SK-N-SH treated with all-trans-retinoic acid at 6 μM for 48 hours (cell line): ENCODE measurements around the gene KIF13A.

Source experiments
- ATAC-seq: fragments of 200-7000 bp; cut with Tn5 transposase; 3 replicates; pipeline ENCODE4 v1.9.1; 2020; ENCODE audit warnings: mild to moderate bottlenecking, moderate library complexity
- ARNTL ChIP-seq: fragments of 450-650 bp; formaldehyde crosslinking; IDR thresholded peaks from 2 replicates; pipeline ENCODE4 v1.5.0; 2020; ENCODE audit warnings: low read depth, mild to moderate bottlenecking, moderate library complexity, borderline replicate concordance
- BACH2 ChIP-seq: fragments of 250-450 bp; sonication (Bioruptor Pico); IDR thresholded peaks from 2 replicates; pipeline ENCODE4 v1.9.0; 2021; ENCODE audit warnings: mild to moderate bottlenecking, borderline replicate concordance
- CREB5 ChIP-seq: fragments of 250-450 bp; sonication (Bioruptor Pico); IDR thresholded peaks from 2 replicates; pipeline ENCODE4 v1.5.1; 2020; ENCODE audit warnings: low read depth, mild to moderate bottlenecking, moderate library complexity
- CSDC2 ChIP-seq: fragments of 250-450 bp; sonication (Bioruptor Pico); IDR thresholded peaks from 2 replicates; pipeline ENCODE4 v1.5.0; 2020; ENCODE audit warnings: mild to moderate bottlenecking, moderate library complexity
- CSRNP3 ChIP-seq: fragments of 250-450 bp; sonication (Bioruptor Pico); IDR thresholded peaks from 2 replicates; pipeline ENCODE4 v1.5.1; 2021; ENCODE audit warnings: mild to moderate bottlenecking, moderate library complexity
- ESRRG ChIP-seq: fragments of 250-450 bp; sonication (Bioruptor Pico); IDR thresholded peaks from 2 replicates; pipeline ENCODE4 v1.6.1; 2021; ENCODE audit warnings: mild to moderate bottlenecking
- GLIS3 ChIP-seq: fragments of 250-450 bp; sonication (Bioruptor Pico); IDR thresholded peaks from 2 replicates; pipeline ENCODE4 v1.5.0; 2020; ENCODE audit warnings: mild to moderate bottlenecking, moderate library complexity
- ISL1 ChIP-seq: fragments of 250-450 bp; sonication (Bioruptor Pico); IDR thresholded peaks from 2 replicates; pipeline ENCODE4 v2.1.2; 2022; ENCODE audit warnings: mild to moderate bottlenecking, moderate library complexity
- OSR1 ChIP-seq: fragments of 250-450 bp; sonication (Bioruptor Pico); IDR thresholded peaks from 2 replicates; pipeline ENCODE4 v1.8.0; 2022; ENCODE audit warnings: moderate library complexity, mild to moderate bottlenecking, inconsistent platforms
- PPARA ChIP-seq: fragments of 250-450 bp; sonication (Bioruptor Pico); IDR thresholded peaks from 2 replicates; pipeline ENCODE4 v1.5.0; 2020; ENCODE audit warnings: mild to moderate bottlenecking, borderline replicate concordance
- RARB ChIP-seq: fragments of 250-450 bp; sonication (Bioruptor Pico); IDR thresholded peaks from 2 replicates; pipeline ENCODE4 v1.8.0; 2021; ENCODE audit warnings: mild to moderate bottlenecking, moderate library complexity
- SNAI2 ChIP-seq: fragments of 250-450 bp; sonication (Bioruptor Pico); IDR thresholded peaks from 2 replicates; pipeline ENCODE4 v1.5.0; 2020; ENCODE audit warnings: mild to moderate bottlenecking, moderate library complexity
- TCF4 ChIP-seq: fragments of 250-450 bp; sonication (Bioruptor Pico); IDR thresholded peaks from 2 replicates; pipeline ENCODE4 v1.8.0; 2021; ENCODE audit warnings: mild to moderate bottlenecking, moderate library complexity, borderline replicate concordance
- ZC3H10 ChIP-seq: fragments of 250-450 bp; sonication (Bioruptor Pico); IDR thresholded peaks from 2 replicates; pipeline ENCODE4 v1.5.1; 2021; ENCODE audit warnings: mild to moderate bottlenecking, moderate library complexity
- ZFP3 ChIP-seq: fragments of 250-450 bp; sonication (Bioruptor Pico); IDR thresholded peaks from 2 replicates; pipeline ENCODE4 v1.5.0; 2020; ENCODE audit warnings: mild to moderate bottlenecking, moderate library complexity
- ZFP30 ChIP-seq: fragments of 450-650 bp; formaldehyde crosslinking; IDR thresholded peaks from 2 replicates; pipeline ENCODE4 v1.5.0; 2022; ENCODE audit warnings: mild to moderate bottlenecking, moderate library complexity
- ZNF565 ChIP-seq: fragments of 450-650 bp; formaldehyde crosslinking; conservative IDR thresholded peaks from 2 replicates; pipeline ENCODE4 v1.5.0; 2020; ENCODE audit warnings: low read depth, mild to moderate bottlenecking, moderate library complexity
- ZNF70 ChIP-seq: fragments of 450-650 bp; formaldehyde crosslinking; IDR thresholded peaks from 2 replicates; pipeline ENCODE4 v1.5.0; 2020; ENCODE audit warnings: mild to moderate bottlenecking, moderate library complexity
- ZNF8 ChIP-seq: fragments of 450-650 bp; formaldehyde crosslinking; IDR thresholded peaks from 2 replicates; pipeline ENCODE4 v1.5.0; 2020; ENCODE audit warnings: mild to moderate bottlenecking, moderate library complexity
- TF ChIP-seq, protein P1 (sequence below): fragments of 250-450 bp; sonication (Bioruptor Pico); IDR thresholded peaks from 2 replicates; pipeline ENCODE4 v1.8.0; 2021; ENCODE audit warnings: low read depth, mild to moderate bottlenecking, moderate library complexity, borderline replicate concordance
- TF ChIP-seq, protein P2 (sequence below): fragments of 250-450 bp; sonication (Bioruptor Pico); IDR thresholded peaks from 2 replicates; pipeline ENCODE4 v1.5.0; 2020; ENCODE audit warnings: mild to moderate bottlenecking, moderate library complexity

KIF13A gene

DNA sequence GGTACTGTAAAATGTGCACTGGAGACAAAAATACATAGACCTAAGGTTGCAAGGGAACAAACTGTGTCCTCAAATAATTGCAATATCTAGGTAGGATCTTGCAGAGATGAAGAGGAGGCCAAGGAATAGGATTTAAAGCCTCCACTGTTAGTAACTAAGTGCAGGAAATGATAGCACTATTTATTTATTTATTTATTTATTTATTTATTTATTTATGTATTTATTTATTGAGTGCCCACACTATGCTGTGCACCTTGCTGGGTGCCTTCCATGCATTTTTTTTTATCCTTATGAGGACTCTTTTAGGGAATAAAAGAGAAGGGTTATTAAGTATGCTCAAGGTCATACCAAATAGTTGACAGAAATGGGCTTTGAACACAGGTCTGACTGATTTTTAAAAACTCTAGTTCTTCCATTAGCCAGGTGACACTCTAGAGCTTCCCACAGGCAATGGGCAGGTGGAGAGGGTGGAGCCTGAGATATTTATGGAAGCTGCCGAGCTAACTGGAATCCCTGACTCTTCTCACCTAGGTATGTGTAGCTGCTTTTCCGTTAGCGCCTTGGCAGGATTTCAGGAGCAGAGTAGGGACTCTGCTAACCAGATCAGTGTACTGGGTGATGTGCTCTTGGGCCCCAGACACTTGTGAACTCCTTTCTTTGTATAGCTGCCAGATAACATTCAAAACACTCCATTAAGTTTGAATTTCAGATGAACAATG, 268.0 kb downstream of the KIF13A start:
- TF ChIP-seq OSR1 (CRISPR knock-in tag) (no peak), GLIS3 (CRISPR knock-in tag) (no peak), ESRRG (no peak), SNAI2 (CRISPR knock-in tag) (no peak), CSDC2 (CRISPR knock-in tag) (no peak), RARB (no peak), ZC3H10 (CRISPR knock-in tag) (no peak), PPARA (CRISPR knock-in tag) (no peak), ZFP3 (CRISPR knock-in tag) (no peak), CSRNP3 (CRISPR knock-in tag) (no peak), ARNTL (CRISPR knock-in tag) (no peak), ISL1 (CRISPR knock-in tag) (no peak), ZNF8 (no peak), CREB5 (CRISPR knock-in tag) (no peak), BACH2 (CRISPR knock-in tag) (no peak), ZNF565 (CRISPR knock-in tag) (no peak), TCF4 (no peak)
- no peak for ATAC-seq

GRCh38 chr6:17716221-17716620, 271.2 kb downstream of the KIF13A start:
- TF ChIP-seq OSR1 (CRISPR knock-in tag) (no peak), TCF4 (no peak), PPARA (CRISPR knock-in tag) (no peak), GLIS3 (CRISPR knock-in tag) (no peak), ZNF70 (CRISPR knock-in tag) (no peak), ZFP30 (CRISPR knock-in tag) (no peak), ZNF565 (CRISPR knock-in tag) (no peak), RARB (no peak), CSDC2 (CRISPR knock-in tag) (no peak), ZC3H10 (CRISPR knock-in tag) (no peak), BACH2 (CRISPR knock-in tag) (no peak)
- TF ChIP-seq, protein P1, sequence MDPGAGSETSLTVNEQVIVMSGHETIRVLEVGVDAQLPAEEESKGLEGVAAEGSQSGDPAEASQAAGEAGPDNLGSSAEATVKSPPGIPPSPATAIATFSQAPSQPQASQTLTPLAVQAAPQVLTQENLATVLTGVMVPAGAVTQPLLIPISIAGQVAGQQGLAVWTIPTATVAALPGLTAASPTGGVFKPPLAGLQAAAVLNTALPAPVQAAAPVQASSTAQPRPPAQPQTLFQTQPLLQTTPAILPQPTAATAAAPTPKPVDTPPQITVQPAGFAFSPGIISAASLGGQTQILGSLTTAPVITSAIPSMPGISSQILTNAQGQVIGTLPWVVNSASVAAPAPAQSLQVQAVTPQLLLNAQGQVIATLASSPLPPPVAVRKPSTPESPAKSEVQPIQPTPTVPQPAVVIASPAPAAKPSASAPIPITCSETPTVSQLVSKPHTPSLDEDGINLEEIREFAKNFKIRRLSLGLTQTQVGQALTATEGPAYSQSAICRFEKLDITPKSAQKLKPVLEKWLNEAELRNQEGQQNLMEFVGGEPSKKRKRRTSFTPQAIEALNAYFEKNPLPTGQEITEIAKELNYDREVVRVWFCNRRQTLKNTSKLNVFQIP (CRISPR knock-in tag): no peak
- TF ChIP-seq, protein P2, sequence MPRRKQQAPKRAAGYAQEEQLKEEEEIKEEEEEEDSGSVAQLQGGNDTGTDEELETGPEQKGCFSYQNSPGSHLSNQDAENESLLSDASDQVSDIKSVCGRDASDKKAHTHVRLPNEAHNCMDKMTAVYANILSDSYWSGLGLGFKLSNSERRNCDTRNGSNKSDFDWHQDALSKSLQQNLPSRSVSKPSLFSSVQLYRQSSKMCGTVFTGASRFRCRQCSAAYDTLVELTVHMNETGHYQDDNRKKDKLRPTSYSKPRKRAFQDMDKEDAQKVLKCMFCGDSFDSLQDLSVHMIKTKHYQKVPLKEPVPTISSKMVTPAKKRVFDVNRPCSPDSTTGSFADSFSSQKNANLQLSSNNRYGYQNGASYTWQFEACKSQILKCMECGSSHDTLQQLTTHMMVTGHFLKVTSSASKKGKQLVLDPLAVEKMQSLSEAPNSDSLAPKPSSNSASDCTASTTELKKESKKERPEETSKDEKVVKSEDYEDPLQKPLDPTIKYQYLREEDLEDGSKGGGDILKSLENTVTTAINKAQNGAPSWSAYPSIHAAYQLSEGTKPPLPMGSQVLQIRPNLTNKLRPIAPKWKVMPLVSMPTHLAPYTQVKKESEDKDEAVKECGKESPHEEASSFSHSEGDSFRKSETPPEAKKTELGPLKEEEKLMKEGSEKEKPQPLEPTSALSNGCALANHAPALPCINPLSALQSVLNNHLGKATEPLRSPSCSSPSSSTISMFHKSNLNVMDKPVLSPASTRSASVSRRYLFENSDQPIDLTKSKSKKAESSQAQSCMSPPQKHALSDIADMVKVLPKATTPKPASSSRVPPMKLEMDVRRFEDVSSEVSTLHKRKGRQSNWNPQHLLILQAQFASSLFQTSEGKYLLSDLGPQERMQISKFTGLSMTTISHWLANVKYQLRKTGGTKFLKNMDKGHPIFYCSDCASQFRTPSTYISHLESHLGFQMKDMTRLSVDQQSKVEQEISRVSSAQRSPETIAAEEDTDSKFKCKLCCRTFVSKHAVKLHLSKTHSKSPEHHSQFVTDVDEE (CRISPR knock-in tag): no peak
- ATAC-seq: no peak

DNA sequence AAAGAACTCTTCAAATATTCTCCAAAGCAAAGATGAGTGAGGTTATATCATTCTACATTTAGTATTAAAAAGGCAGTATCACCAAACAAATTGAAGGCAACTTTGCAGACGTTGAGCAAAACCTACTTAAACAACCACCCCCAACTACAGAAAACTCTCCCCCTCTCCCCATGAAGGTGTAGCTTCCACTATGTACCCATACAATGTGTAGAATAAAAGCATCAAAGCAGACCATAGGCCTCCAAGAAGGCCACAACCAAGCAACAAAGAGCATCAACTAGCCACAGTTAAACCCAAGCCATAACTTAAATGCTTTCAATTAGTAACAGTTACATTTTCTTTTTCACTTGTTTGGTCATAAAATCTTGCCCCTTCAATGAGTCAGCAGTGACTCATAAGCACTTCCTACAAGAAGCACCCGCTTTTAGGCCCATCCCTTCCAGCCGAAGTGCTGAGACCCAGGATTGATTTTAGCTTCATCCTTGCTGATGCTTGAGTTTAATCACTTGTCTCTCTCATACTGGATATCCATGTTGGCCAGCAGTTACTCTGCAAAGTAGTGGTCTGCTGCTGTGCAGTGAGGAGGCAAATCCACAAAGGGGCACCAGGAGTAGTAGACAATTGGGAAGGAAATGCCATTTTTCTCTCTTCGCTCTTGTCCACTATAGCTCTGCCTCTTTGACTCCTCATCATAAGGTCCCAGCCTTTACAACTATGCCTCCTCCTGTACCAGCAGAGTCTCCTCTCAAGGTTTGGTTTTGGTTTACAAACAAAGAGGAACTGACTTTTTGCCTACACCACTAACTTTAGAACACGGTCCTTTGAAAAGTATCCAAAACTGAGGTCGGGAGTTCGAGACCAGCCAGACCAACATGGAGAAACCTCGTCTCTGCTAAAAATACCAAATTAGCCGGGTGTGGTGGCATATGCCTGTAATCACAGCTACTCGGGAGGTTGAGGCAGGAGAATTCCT, 272.3 kb downstream of the KIF13A start:
- TF ChIP-seq ISL1 (CRISPR knock-in tag) (0 out of 2 replicates have a peak, but pooled peaks have one; percentile 8), ZNF565 (CRISPR knock-in tag) (no peak)
- peak; percentile 91 for ATAC-seq
